AG10803 (cell line): ENCODE measurements around the gene PPP1R9A.

Experiments
- DNase-seq: peaks from one replicate; pipeline ENCODE4 v3.0.0; 2010; ENCODE audit warnings: low read depth
- H3K4me3 ChIP-seq: 2 replicates; pipeline ENCODE4 v1.5.1; 2011; ENCODE audit warnings: mild to moderate bottlenecking, low read length, control low read depth
- CTCF ChIP-seq: conservative IDR thresholded peaks from 2 replicates; pipeline ENCODE4 v1.5.1; 2011; ENCODE audit warnings: mild to moderate bottlenecking, low read length, control low read depth, inconsistent platforms

Gene PPP1R9A

DNA sequence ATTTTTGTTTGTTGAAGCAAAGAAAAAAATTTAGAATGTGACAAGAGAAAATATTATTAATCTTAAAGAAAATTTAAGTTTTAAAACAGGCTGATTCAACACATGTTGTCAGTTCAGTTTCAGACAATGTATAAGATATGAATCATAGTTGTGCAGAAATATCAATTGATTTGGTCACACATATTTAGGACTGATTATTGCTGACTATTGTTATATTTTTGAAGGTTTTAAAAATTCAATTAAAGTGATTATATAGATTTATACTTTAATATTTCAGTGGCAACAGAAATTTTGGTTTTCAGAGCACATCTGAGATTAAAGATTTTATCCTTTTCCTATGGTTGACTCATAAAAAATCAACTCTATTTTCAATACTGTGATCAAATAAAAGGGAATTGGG lies 284.4 kb downstream of the PPP1R9A start:
- TF ChIP-seq CTCF = no peak
- DNase-seq = no peak
- H3K4me3 ChIP-seq = no peak overlapping the region

DNA sequence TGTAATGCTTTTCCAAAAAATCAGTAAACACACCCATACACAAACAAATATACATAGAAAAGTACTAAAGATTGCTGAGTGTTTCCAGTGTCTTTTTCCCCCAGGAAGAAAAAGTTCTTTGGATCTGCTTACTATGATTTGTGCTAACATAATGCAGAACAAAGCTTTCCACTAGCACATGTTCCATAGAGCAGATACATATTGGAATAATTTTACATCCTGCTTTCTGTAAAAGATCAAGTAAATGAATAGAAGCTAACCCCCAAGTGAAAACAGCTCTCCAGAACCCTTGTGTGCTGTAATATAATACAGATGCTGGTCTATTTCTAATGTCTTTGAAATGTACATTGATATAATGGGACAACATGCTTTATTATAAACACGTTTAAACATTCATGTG lies 291.5 kb downstream of the PPP1R9A start:
- no peak overlapping the region for H3K4me3 ChIP-seq
- DNase-seq = no peak
- TF ChIP-seq CTCF = no peak

- no peak overlapping the region for H3K4me3 ChIP-seq
- peak; percentile 83 for TF ChIP-seq CTCF
- peak; percentile 54 for DNase-seq
Measured at GRCh38 chr7:95199779-95200558, 292.6 kb downstream of the PPP1R9A start.

DNA sequence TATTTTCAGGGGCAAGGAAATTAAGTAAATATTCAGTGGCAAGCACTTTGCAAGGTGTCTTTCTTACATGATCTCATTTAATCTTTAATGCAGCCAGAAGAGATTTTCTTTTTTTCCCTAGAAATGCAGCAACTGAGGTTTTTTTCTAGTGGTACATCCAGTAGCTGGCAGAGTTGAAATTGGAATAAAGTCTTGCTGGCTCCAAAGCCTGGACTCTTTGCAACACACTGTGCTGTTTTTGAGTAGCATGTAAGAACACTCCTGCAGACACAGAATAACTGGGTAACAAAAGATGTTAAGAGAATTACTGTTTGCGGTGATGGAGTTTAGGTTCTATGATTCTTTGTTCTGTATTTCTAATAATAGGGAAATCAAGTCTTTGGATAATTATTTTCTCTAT lies 293.3 kb downstream of the PPP1R9A start:
- TF ChIP-seq CTCF = no peak
- DNase-seq = no peak
- no peak overlapping the region for H3K4me3 ChIP-seq

DNA sequence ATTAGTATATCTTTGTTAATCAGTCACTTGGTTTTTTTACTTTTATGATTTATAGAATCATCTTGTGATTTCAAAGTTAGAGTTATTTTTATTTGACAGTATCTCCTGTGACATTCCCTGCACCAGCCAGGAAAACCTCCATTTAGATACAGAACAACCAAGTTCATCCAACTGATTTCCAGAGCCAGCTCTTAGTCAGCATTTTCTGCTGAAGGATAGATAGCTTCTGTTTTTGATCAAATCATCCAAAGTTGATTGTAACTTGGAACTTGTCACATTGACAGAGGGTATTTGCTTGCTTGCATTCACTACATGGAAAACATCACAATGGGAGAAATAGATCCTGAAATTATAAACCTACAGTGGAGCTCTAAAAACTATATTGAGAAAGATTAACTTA lies 294.3 kb downstream of the PPP1R9A start:
- no peak for DNase-seq
- no peak overlapping the region for H3K4me3 ChIP-seq
- TF ChIP-seq CTCF = no peak

- no peak overlapping the region for H3K4me3 ChIP-seq
- no peak for TF ChIP-seq CTCF
- DNase-seq = no peak
Measured at GRCh38 chr7:95204618-95205017, 297.2 kb downstream of the PPP1R9A start.

DNA sequence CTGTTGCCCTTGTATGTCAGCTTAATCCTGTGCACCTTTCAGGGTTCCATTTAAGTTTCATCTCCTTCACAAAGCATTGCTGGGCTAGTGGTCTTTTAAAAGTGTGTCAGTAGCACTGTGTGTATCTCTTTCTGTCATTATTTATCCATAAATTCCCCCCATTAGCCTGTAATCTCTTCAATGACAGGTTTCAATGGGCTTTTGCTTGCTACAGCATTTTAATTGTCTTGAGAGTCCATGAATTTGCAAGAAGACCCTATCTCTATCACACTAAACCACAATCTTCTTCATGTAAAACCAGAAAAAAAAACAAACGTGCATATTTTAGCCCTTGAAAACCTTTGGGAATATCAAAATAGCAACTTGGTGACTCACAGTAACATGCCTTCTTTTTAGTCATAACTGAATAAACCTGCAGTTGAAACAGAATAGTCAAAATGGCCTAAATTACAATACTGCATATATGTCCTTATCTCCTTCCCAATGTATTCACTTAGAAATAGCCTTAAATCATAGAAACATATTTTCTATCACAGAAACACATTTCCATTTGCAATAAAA lies 298.4 kb downstream of the PPP1R9A start:
- no peak overlapping the region for H3K4me3 ChIP-seq
- DNase-seq = peak; percentile 50
- no peak for TF ChIP-seq CTCF
